ENCODE measurements around the gene CMTM4.

- TF ChIP-seq CTCF (conservative IDR thresholded peaks at IDR 0.05; ENCODE audit: low read length) (no peak), EZH2phosphoT487 (IDR thresholded peaks at IDR 0.05; ENCODE audit: borderline replicate concordance) (no peak)
Observed at GRCh38 chr16:66636199-66636598, 60.3 kb downstream of the CMTM4 start.
